ENCODE data around the gene CLDN4. TPM values are rescaled to one million over a fixed set of nuclear protein-coding genes. Genes with fewer than 3 reads are reported as not detected.

The CLDN4 gene
- total RNA-seq, 1 donor from 2014 or later: not detected

DNA sequence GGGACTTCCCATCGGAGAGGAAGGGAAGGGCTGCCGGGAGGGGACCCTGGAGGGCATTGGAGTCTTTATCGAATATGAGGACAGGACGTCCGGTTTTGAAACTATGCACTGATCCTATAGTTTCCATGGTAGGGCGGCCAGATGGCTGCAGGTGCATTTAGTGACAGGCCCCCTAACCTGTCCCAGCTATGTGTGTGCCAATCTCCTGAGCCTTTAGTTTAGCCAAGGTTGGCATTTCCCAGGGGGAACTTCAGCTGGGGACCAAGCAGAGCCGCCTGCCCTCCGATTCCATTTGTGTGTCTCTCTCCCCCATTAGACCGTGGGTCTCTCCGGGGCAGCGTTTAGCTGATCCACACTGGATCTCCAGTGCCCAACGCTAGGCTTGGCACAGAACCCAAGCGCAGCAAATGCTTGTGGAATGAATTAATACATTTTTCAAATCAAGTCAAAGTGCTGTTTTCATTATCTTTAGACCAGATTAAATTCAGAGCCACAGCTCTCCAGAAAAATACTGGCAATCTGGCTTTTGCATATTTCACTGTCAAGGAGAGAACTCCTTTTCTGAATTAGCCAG is 50.0 kb downstream of the CLDN4 start:
- DNase-seq: no peak
- intact Hi-C loops (cut with micrococcal nuclease): no loop called here
- H3K4me3 Mint-ChIP-seq: no peak overlapping the region
- no peaks in the 10 kb centered on the region for H3K36me3 Mint-ChIP-seq (ENCODE audit: low read depth)
- peaks cover 8% of the 10 kb centered on the region for H3K27me3 Mint-ChIP-seq
- ChIA-PET POLR2A (no interaction called here), CTCF (no interaction called here)
- no peak overlapping the region for H3K27ac Mint-ChIP-seq
- no peak for ATAC-seq (ENCODE audit: low read depth)
- H3K9me3 Mint-ChIP-seq: no peaks in the 10 kb centered on the region
- TF ChIP-seq, protein P1, sequence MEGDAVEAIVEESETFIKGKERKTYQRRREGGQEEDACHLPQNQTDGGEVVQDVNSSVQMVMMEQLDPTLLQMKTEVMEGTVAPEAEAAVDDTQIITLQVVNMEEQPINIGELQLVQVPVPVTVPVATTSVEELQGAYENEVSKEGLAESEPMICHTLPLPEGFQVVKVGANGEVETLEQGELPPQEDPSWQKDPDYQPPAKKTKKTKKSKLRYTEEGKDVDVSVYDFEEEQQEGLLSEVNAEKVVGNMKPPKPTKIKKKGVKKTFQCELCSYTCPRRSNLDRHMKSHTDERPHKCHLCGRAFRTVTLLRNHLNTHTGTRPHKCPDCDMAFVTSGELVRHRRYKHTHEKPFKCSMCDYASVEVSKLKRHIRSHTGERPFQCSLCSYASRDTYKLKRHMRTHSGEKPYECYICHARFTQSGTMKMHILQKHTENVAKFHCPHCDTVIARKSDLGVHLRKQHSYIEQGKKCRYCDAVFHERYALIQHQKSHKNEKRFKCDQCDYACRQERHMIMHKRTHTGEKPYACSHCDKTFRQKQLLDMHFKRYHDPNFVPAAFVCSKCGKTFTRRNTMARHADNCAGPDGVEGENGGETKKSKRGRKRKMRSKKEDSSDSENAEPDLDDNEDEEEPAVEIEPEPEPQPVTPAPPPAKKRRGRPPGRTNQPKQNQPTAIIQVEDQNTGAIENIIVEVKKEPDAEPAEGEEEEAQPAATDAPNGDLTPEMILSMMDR (IDR thresholded peaks at IDR 0.05): no peak
- H3K4me1 Mint-ChIP-seq: no peaks in the 10 kb centered on the region

DNA sequence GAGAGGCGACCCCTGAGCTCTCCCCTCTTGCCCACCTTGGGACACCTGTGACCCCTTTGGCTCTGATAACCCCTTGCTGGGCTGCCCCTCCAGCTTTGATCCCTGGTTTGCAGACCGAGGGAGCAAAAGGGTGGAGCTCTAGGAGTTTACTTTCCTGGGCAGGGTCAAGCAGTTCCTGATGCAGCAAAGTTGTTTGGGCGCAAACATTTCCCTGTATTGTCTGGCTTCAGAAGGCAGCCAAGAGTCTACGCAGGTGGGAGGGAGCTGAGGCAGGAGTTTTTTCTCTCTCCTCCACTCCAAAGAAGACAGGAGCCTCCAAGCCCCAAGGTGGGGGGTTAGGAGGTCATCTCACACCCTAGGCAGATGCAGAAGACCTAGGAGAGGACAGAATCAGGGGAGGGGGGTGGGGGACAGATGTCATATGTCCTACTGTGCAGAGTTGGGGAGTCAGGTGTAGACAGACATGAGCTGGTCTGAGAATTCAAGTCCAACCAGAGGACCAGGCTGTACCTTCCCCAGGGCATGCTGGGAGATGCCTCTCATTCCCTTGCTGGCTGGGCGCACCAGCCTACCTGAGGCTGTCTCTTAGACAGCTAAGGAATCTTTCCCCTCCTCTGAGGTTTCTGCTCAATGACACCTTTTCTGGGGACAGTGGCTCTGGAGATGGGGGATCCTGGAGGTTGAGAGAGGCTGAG is 50.7 kb downstream of the CLDN4 start:
- Mint-ChIP-seq H3K4me1 (no peaks in the 10 kb centered on the region), H3K36me3 (ENCODE audit: low read depth) (no peaks in the 10 kb centered on the region), H3K27ac (no peak overlapping the region), H3K27me3 (peaks cover 8% of the 10 kb centered on the region), H3K4me3 (no peak overlapping the region), H3K9me3 (no peaks in the 10 kb centered on the region)
- CTCF ChIA-PET: no interaction called here
- POLR2A ChIA-PET: no interaction called here
- DNase-seq (no peak), ATAC-seq (ENCODE audit: low read depth) (no peak)
- intact Hi-C loops (cut with micrococcal nuclease): no loop called here
- TF ChIP-seq, protein P1 (IDR thresholded peaks at IDR 0.05): no peak

DNA sequence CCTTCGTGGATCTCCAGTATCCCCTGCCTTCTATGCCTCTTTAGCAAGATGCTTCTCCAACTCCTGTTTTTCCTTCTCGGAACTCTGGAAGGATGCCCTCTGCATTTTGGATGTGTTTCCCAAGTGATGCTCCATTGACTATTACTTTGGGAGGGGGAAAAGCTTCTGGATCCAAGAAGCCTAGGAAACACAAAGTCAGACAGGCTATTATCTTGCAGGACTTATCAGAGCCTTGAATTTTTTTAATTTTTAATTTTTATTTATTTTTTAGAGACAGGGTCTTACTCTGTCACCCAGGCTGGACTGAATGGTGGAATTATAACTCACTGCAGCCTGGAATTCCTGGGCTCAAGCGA is 51.2 kb downstream of the CLDN4 start:
- no peaks in the 10 kb centered on the region for H3K9me3 Mint-ChIP-seq
- H3K27ac Mint-ChIP-seq: no peak overlapping the region
- no peak for DNase-seq
- TF ChIP-seq, protein P1 (IDR thresholded peaks at IDR 0.05): no peak
- peaks cover 12% of the 10 kb centered on the region for H3K27me3 Mint-ChIP-seq
- no peak overlapping the region for H3K4me3 Mint-ChIP-seq
- intact Hi-C loops (cut with micrococcal nuclease): no loop called here
- ChIA-PET CTCF (no interaction called here), POLR2A (no interaction called here)
- H3K36me3 Mint-ChIP-seq (ENCODE audit: low read depth): no peaks in the 10 kb centered on the region
- ATAC-seq (ENCODE audit: low read depth): no peak
- no peaks in the 10 kb centered on the region for H3K4me1 Mint-ChIP-seq

Other genes with a start within 250 kb of the CLDN4 start
- gene MLXIPL, start 206.5 kb upstream of the CLDN4 start, total RNA-seq: not detected in 2 replicates
- gene VPS37D, start 163.2 kb upstream of the CLDN4 start, total RNA-seq: 0.17 and 0.24 TPM in 2 replicates
- gene DNAJC30, start 147.5 kb upstream of the CLDN4 start, total RNA-seq: 13.7 and 14.2 TPM in 2 replicates
- 69.0 and 74.8 TPM in 2 replicates for gene BUD23, start 147.4 kb upstream of the CLDN4 start, total RNA-seq
- 1.8 and 2.1 TPM in 2 replicates for gene STX1A, start 111.3 kb upstream of the CLDN4 start, total RNA-seq
- gene ABHD11, start 92.2 kb upstream of the CLDN4 start, total RNA-seq: 12.1 and 15.9 TPM in 2 replicates
- gene CLDN3, start 60.7 kb upstream of the CLDN4 start, total RNA-seq: not detected in 2 replicates
- gene METTL27, start 11.5 kb downstream of the CLDN4 start, total RNA-seq: 0.66 and 1.7 TPM in 2 replicates
- not detected in 2 replicates for gene TMEM270, start 30.2 kb downstream of the CLDN4 start, total RNA-seq
- not detected in 2 replicates for gene ELN, start 197.2 kb downstream of the CLDN4 start, total RNA-seq

Data from activated B cell treated with CpG ODN at 0.5 μM for 24 hours (primary cell).